ENCODE data around the gene ZC2HC1B. TPM values are rescaled to one million over a fixed set of nuclear protein-coding genes. Genes with fewer than 3 reads are reported as not detected.
"Not testable (repeated sequence)": the region's sequence is repeated elsewhere in the genome, so short reads cannot be mapped to it uniquely, and the experiment has no call there.

ZC2HC1B gene
- total and polyA plus RNA-seq, 2 experiments from 2014 or later: not detected

GRCh38 chr6:143912671-143913070 lies 48.4 kb downstream of the ZC2HC1B start:
- H3K4me2 ChIP-seq: no peak overlapping the region
- no peaks in the 10 kb centered on the region for H3K9me3 ChIP-seq (ENCODE audit: low read depth)
- no peaks in the 10 kb centered on the region for H3K9me2 ChIP-seq (replicated peaks; ENCODE audit: insufficient read depth)
- H3K27ac ChIP-seq: no peak overlapping the region
- 89% methylated on average over 1 of the region's 1 CpG for WGBS (ENCODE audit: low lambda C conversion rate, missing lambda C conversion rate)
- H3K27me3 ChIP-seq: no peaks in the 10 kb centered on the region
- H3K36me3 ChIP-seq (replicated peaks; ENCODE audit: insufficient read depth, low read depth): no peaks in the 10 kb centered on the region
- H3K4me1 ChIP-seq (ENCODE audit: insufficient read depth): no peaks in the 10 kb centered on the region
- no peak overlapping the region for H3K4me3 ChIP-seq
- no peaks in the 10 kb centered on the region for H3K79me2 ChIP-seq
- H2AFZ ChIP-seq: no peak overlapping the region
- no peaks in the 10 kb centered on the region for H4K20me1 ChIP-seq (ENCODE audit: insufficient read depth, poor library complexity, severe bottlenecking)
- no peak for TF ChIP-seq EZH2phosphoT487 (IDR thresholded peaks at IDR 0.05; ENCODE audit: low read depth, severe bottlenecking, unreplicated experiment)
- no peak for TF ChIP-seq CTCF (IDR thresholded peaks at IDR 0.05; ENCODE audit: poor library complexity)
- TF ChIP-seq EZH2 (IDR thresholded peaks at IDR 0.05; ENCODE audit: borderline replicate concordance): no peak
- no peak for DNase-seq (ENCODE audit: low spot score)

GRCh38 chr6:143917026-143917425 lies 52.8 kb downstream of the ZC2HC1B start:
- H3K9me2 ChIP-seq (replicated peaks; ENCODE audit: insufficient read depth); H4K20me1 ChIP-seq (ENCODE audit: insufficient read depth, poor library complexity, severe bottlenecking); H3K9me3 ChIP-seq (ENCODE audit: low read depth); H2AFZ ChIP-seq; H3K27me3 ChIP-seq; H3K36me3 ChIP-seq (replicated peaks; ENCODE audit: insufficient read depth, low read depth); H3K79me2 ChIP-seq; H3K4me1 ChIP-seq (ENCODE audit: insufficient read depth); H3K4me2 ChIP-seq; H3K27ac ChIP-seq; DNase-seq (ENCODE audit: low spot score); H3K4me3 ChIP-seq: not testable (repeated sequence)
- 81% methylated on average over 4 of the region's 4 CpGs for WGBS (ENCODE audit: low lambda C conversion rate, missing lambda C conversion rate)

- H3K9me2 ChIP-seq (replicated peaks; ENCODE audit: insufficient read depth): no peaks in the 10 kb centered on the region
- no peaks in the 10 kb centered on the region for H3K36me3 ChIP-seq (replicated peaks; ENCODE audit: insufficient read depth, low read depth)
- no peak overlapping the region for H3K4me3 ChIP-seq
- TF ChIP-seq CTCF (IDR thresholded peaks at IDR 0.05; ENCODE audit: poor library complexity) (no peak), EZH2 (IDR thresholded peaks at IDR 0.05; ENCODE audit: borderline replicate concordance) (no peak), EZH2phosphoT487 (IDR thresholded peaks at IDR 0.05; ENCODE audit: low read depth, severe bottlenecking, unreplicated experiment) (no peak)
- no peaks in the 10 kb centered on the region for H3K9me3 ChIP-seq (ENCODE audit: low read depth)
- H3K27ac ChIP-seq: no peak overlapping the region
- no peaks in the 10 kb centered on the region for H4K20me1 ChIP-seq (ENCODE audit: insufficient read depth, poor library complexity, severe bottlenecking)
- H3K4me2 ChIP-seq: no peak overlapping the region
- no peaks in the 10 kb centered on the region for H3K4me1 ChIP-seq (ENCODE audit: insufficient read depth)
- no peaks in the 10 kb centered on the region for H3K79me2 ChIP-seq
- no peak overlapping the region for H2AFZ ChIP-seq
- H3K27me3 ChIP-seq: no peaks in the 10 kb centered on the region
- no peak for DNase-seq (ENCODE audit: low spot score)
- 96% methylated on average over 1 of the region's 1 CpG for whole genome bisulfite sequencing (ENCODE audit: low lambda C conversion rate, missing lambda C conversion rate)
Measured at GRCh38 chr6:143928853-143929252, 64.6 kb downstream of the ZC2HC1B start.

- Histone ChIP-seq H3K79me2 (no peaks in the 10 kb centered on the region), H3K27me3 (no peaks in the 10 kb centered on the region), H3K4me1 (ENCODE audit: insufficient read depth) (no peaks in the 10 kb centered on the region), H3K27ac (no peak overlapping the region), H3K36me3 (replicated peaks; ENCODE audit: insufficient read depth, low read depth) (no peaks in the 10 kb centered on the region), H3K4me2 (no peak overlapping the region), H3K9me2 (replicated peaks; ENCODE audit: insufficient read depth) (no peaks in the 10 kb centered on the region), H2AFZ (no peak overlapping the region), H3K4me3 (no peak overlapping the region), H4K20me1 (ENCODE audit: insufficient read depth, poor library complexity, severe bottlenecking) (no peaks in the 10 kb centered on the region), H3K9me3 (ENCODE audit: low read depth) (no peaks in the 10 kb centered on the region)
- TF ChIP-seq EZH2 (IDR thresholded peaks at IDR 0.05; ENCODE audit: borderline replicate concordance): no peak
- TF ChIP-seq CTCF (IDR thresholded peaks at IDR 0.05; ENCODE audit: poor library complexity): no peak
- TF ChIP-seq EZH2phosphoT487 (IDR thresholded peaks at IDR 0.05; ENCODE audit: low read depth, severe bottlenecking, unreplicated experiment): no peak
- no peak for DNase-seq (ENCODE audit: low spot score)
Measured at GRCh38 chr6:143929975-143930374, 65.7 kb downstream of the ZC2HC1B start.
